AG04449 (cell line): ENCODE data around the gene ULBP2.
"Not testable (repeated sequence)": the region's sequence is repeated elsewhere in the genome, so short reads cannot be mapped to it uniquely, and the experiment has no call there.

Source experiments
- CTCF ChIA-PET: fragments of 350-600 bp; formaldehyde crosslinking; extraction: SDS; loops from one replicate; lab custom pipeline; 2021; ENCODE audit warnings: antibody characterized with exemption; lab: Yijun Ruan, JAX
- POLR2A ChIA-PET: fragments of 400-600, 350-600 bp; formaldehyde crosslinking; extraction: SDS; loops from one replicate; lab custom pipeline; 2020; ENCODE audit warnings: antibody characterized with exemption, inconsistent platforms; lab: Yijun Ruan, JAX
- DNase-seq: peaks from one replicate; pipeline ENCODE4 v3.0.0-alpha.2; 2010; ENCODE audit warnings: low read depth, low spot score
- H3K4me3 ChIP-seq: 2 replicates; pipeline ENCODE4 v1.5.1; 2011; ENCODE audit warnings: low read depth, mild to moderate bottlenecking, control low read depth, low read length
- TF ChIP-seq, protein P1 (sequence below): IDR thresholded peaks from one replicate; pipeline ENCODE4 v1.5.1; 2011; ENCODE audit warnings: mild to moderate bottlenecking, moderate library complexity, low read length, control low read depth, inconsistent platforms; ENCODE audit not compliant: insufficient read depth; ENCODE audit errors: missing control alignments

Gene ULBP2

DNA sequence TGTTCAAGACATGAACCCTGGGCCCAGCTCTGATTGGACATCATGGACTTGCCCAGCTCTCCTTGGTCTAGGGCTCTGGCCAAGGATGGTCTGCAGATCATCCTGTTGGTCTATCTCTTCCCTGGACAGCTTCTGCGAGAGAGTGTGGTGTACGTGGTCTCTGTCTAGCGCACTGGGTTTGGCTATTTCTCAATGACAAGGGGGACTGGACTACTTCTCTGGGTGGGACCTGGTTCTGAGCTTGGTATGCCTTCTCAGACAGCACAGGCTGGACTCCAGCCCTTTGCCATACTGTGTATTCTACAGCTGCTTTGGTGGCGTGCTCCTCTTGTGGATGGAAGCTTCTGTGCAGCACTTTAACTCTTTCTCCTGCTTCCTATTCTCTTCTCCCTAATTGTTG lies 35.4 kb upstream of the ULBP2 start:
- no peak for DNase-seq
- H3K4me3 ChIP-seq = no peak overlapping the region
- TF ChIP-seq, protein P1, sequence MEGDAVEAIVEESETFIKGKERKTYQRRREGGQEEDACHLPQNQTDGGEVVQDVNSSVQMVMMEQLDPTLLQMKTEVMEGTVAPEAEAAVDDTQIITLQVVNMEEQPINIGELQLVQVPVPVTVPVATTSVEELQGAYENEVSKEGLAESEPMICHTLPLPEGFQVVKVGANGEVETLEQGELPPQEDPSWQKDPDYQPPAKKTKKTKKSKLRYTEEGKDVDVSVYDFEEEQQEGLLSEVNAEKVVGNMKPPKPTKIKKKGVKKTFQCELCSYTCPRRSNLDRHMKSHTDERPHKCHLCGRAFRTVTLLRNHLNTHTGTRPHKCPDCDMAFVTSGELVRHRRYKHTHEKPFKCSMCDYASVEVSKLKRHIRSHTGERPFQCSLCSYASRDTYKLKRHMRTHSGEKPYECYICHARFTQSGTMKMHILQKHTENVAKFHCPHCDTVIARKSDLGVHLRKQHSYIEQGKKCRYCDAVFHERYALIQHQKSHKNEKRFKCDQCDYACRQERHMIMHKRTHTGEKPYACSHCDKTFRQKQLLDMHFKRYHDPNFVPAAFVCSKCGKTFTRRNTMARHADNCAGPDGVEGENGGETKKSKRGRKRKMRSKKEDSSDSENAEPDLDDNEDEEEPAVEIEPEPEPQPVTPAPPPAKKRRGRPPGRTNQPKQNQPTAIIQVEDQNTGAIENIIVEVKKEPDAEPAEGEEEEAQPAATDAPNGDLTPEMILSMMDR = no peak
- CTCF ChIA-PET = interaction anchor here (0.9 to 2.1 kb wide), 4 partner anchors 11 to 110 kb away, joined by 3 to 7 read pairs (median 4); no protein-coding TSS in a partner anchor
- POLR2A ChIA-PET = no interaction called here

DNA sequence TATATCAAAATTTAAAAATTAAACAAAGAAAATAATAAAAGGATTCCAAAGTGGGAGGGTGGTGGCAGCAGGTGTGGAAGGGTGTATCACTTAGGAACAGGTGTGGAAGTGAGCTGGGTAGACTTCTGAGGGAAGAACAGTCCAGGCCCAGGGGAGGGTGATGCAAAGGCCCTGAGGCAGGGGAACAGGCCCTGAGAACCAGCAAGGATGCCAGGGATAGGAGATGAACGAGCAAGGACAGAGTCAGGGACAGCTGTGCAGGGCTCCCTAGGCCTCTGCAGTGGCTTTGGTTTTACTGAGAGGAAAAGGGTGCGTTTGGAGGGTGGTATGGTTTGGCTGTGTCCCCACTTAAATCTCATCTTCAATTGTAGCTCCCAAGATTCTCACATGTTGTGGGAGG lies 34.5 kb upstream of the ULBP2 start:
- CTCF ChIA-PET = no interaction called here
- POLR2A ChIA-PET = no interaction called here
- TF ChIP-seq, protein P1 = no peak
- H3K4me3 ChIP-seq = no peak overlapping the region
- no peak for DNase-seq

DNA sequence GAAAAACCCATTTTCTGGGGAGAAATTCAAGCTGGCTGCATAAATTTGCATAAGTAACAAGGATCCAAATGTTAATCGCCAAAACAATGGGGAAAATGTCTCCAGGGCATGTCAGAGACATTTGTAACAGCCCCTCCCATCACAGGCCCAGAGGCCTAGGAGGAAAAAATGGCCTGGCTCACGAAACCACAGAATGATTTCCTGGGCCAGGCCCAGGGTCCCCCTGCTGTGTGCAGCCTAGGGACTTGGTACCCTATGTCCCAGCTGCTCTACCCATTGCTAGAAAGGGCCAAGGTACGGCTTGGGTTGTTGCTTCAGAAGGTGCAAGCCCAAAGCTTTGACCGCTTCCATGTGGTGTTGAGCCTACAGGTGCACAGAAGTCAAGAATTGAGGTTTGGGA lies 33.3 kb upstream of the ULBP2 start:
- POLR2A ChIA-PET, DNase-seq, H3K4me3 ChIP-seq, CTCF ChIA-PET: not testable (repeated sequence)

DNA sequence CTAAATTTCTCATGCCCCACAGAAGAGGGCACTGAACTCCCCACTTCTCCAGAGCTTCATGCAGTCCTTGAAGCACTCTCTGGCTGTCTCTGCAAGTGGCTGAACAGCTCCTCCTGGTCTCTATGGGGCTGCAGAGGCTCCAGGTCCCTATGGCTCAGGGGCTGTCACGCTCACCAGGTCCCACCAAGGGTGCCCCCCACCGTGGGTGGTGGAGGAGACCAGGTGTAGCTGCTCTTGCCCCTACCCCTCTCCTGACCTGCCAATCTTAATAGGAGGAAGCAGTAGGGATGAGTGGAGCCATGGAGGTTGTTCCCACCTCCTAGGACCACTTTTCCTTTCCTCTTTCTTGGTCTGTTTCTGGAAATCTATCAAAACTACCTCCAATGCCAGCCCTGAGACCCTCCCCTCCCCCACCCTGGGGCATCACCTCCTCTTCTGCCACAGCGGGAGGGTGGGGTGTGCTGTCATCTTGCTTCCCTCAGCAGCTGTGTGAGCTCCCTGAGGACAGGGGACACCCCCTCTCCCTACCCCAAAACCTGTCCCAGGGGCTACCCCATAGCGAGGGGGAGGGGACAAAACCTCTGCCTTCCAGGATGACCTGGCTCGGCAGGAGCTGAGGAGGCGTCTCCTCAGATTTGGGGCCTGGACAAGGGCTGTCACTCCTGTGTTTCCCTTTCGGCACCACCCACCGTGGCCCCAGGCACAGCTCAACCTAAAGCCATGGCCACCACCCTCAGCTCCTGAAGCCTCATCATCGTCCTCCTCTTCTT lies 31.9 kb upstream of the ULBP2 start:
- ChIA-PET CTCF (interaction anchor here (0.8 kb wide), 1 partner anchor 17 kb away, joined by 3 read pairs; no protein-coding TSS in a partner anchor), POLR2A (no interaction called here)
- no peak overlapping the region for H3K4me3 ChIP-seq
- no peak for DNase-seq
- TF ChIP-seq, protein P1 = no peak

DNA sequence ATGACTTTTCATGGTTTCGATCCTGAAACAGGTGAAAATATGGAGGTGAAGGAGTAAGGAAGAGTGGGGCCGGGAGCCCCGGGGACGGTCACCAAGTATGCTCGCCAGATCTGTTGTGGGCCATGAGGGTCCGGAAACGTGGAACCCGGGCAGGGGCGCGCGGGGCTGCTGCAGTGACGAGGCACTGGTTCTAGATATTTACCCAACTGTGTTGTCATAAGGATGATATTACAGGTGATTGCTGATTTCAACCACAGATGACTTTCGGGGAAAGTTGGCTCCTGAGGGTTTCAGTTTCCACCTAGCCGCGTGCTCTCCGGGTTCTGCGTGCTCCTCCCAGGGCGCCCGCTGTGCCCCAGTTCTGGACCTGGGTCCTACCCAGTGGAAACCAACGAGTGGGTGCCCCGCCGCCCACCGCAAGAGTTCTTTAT lies 31.1 kb upstream of the ULBP2 start:
- DNase-seq = no peak
- TF ChIP-seq, protein P1 = no peak
- POLR2A ChIA-PET = no interaction called here
- H3K4me3 ChIP-seq = no peak overlapping the region
- CTCF ChIA-PET = no interaction called here

DNA sequence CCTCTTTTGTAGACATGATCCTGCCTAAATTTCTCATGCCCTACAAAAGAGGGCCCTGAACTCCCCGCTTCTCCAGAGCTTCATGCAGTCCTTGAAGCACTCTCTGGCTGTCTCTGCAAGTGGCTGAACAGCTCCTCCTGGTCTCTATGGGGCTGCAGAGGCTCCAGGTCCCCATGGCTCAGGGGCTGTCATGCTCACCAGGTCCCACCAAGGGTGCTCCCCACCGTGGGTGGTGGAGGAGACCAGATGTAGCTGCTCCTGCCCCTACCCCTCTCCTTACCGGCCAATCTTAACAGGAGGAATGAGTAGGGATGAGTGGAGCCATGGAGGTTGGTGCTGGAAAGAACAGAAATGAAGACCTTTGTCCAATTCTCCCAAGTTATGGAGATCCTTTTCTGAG lies 29.1 kb upstream of the ULBP2 start:
- CTCF ChIA-PET, POLR2A ChIA-PET, H3K4me3 ChIP-seq, DNase-seq: not testable (repeated sequence)

DNA sequence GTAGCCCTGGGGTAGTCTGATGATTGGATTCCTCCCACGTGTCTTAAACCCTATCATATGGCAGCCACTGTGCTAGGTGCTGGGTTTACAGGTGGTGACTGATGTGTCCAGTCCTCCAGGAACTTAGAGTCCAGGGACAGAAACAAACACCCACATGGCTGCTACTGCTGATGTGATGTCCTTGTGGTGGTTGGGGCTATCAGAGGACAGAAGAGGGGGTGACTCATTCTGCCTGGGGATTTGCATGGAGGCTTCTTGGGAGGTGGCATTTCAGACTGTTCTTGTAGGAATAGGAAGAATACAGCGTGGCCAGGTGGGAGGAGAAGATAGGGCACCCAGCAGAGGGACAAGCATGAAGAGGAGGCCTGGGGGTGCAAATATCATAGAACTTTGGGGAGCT lies 28.7 kb upstream of the ULBP2 start:
- DNase-seq = no peak
- ChIA-PET CTCF (interaction anchor here (0.9 kb wide), 1 partner anchor 78 kb away, joined by 3 read pairs; no protein-coding TSS in a partner anchor), POLR2A (no interaction called here)
- H3K4me3 ChIP-seq = no peak overlapping the region
- TF ChIP-seq, protein P1 = no peak
